IMR-90 (cell line): ENCODE data around the gene POLR3GL. TPM values are rescaled to one million over a fixed set of nuclear protein-coding genes. Genes with fewer than 3 reads are reported as not detected.

Source experiments
- ATAC-seq: fragments of 200-7000 bp; cut with Tn5 transposase; 2 replicates; pipeline ENCODE4 v1.9.1; 2020; ENCODE audit warnings: low read depth, mild to moderate bottlenecking, moderate library complexity
- BruUV-seq: library from RNA; stranded (reverse); fragments of 400-500 nt; replicated peaks from 2 replicates; lab custom pipeline; 2021; lab: Mats Ljungman, UMichigan
- CTCF ChIA-PET: fragments of 300-600 bp; formaldehyde crosslinking; extraction: SDS; loops from one replicate; lab custom pipeline; 2021; ENCODE audit warnings: antibody characterized with exemption; lab: Yijun Ruan, JAX
- POLR2A ChIA-PET: fragments of 300-600 bp; sonication (Branson Sonifier 250); formaldehyde crosslinking; loops from one replicate; lab custom pipeline; 2022; ENCODE audit warnings: antibody characterized with exemption; ENCODE audit not compliant: unreplicated experiment; lab: Charles Lee
- DNase-seq: peaks from one replicate; pipeline ENCODE4 v3.0.0; 2013
- H2AFZ ChIP-seq: replicated peaks from 2 replicates; pipeline ENCODE3; 2013; ENCODE audit warnings: low read length, mild to moderate bottlenecking; ENCODE audit not compliant: poor library complexity
- H2AK5ac ChIP-seq: 2 replicates; pipeline ENCODE4 v1.6.1; 2013; ENCODE audit warnings: low read depth, low read length, inconsistent platforms
- H2AK9ac ChIP-seq: replicated peaks from 2 replicates; pipeline ENCODE3; 2013; ENCODE audit warnings: mild to moderate bottlenecking, low read depth, low read length, moderate library complexity; ENCODE audit not compliant: poor library complexity
- H2BK120ac ChIP-seq: 2 replicates; pipeline ENCODE4 v1.6.1; 2013; ENCODE audit warnings: low read depth, low read length, inconsistent platforms
- H2BK15ac ChIP-seq: 3 replicates; pipeline ENCODE4 v1.6.1; 2013; ENCODE audit warnings: low read depth, low read length, inconsistent platforms
- H2BK20ac ChIP-seq: 2 replicates; pipeline ENCODE4 v1.6.1; 2013; ENCODE audit warnings: low read depth, mild to moderate bottlenecking, inconsistent platforms, low read length, moderate library complexity
- H2BK5ac ChIP-seq: 2 replicates; pipeline ENCODE4 v1.6.1; 2013; ENCODE audit warnings: mild to moderate bottlenecking, low read depth, low read length, inconsistent platforms; ENCODE audit not compliant: poor library complexity, severe bottlenecking
- H3K14ac ChIP-seq: replicated peaks from 2 replicates; pipeline ENCODE4 v1.6.1; 2013; ENCODE audit warnings: low read depth, low read length, inconsistent platforms
- H3K18ac ChIP-seq: 2 replicates; pipeline ENCODE4 v1.6.1; 2013; ENCODE audit warnings: low read depth, low read length, control low read depth
- H3K23ac ChIP-seq: 2 replicates; pipeline ENCODE4 v1.6.1; 2013; ENCODE audit warnings: low read depth, low read length, inconsistent platforms
- H3K27ac ChIP-seq: 2 replicates; pipeline ENCODE4 v1.5.1; 2013; ENCODE audit warnings: mild to moderate bottlenecking, control low read depth, low read length; ENCODE audit not compliant: insufficient read depth
- H3K27me3 ChIP-seq: 2 replicates; pipeline ENCODE4 v1.6.1; 2013; ENCODE audit warnings: low read length; ENCODE audit not compliant: control insufficient read depth, insufficient read depth
- H3K36me3 ChIP-seq: 2 replicates; pipeline ENCODE4 v1.6.1; 2013; ENCODE audit warnings: low read length, mixed read lengths; ENCODE audit not compliant: control insufficient read depth, insufficient read depth
- H3K4ac ChIP-seq: 2 replicates; pipeline ENCODE4 v1.6.1; 2013; ENCODE audit warnings: low read depth, low read length, inconsistent platforms
- H3K4me1 ChIP-seq: 2 replicates; pipeline ENCODE4 v1.6.1; 2013; ENCODE audit warnings: low read length, mixed read lengths; ENCODE audit not compliant: control insufficient read depth, insufficient read depth
- H3K4me2 ChIP-seq: 2 replicates; pipeline ENCODE4 v1.6.1; 2013; ENCODE audit warnings: low read depth, mild to moderate bottlenecking, control low read depth, low read length, moderate library complexity
- H3K4me3 ChIP-seq: 2 replicates; pipeline ENCODE4 v1.5.1; 2013; ENCODE audit warnings: low read depth, mild to moderate bottlenecking, control low read depth, low read length, moderate library complexity; ENCODE audit not compliant: insufficient read depth
- H3K56ac ChIP-seq: 2 replicates; pipeline ENCODE4 v1.6.1; 2013; ENCODE audit warnings: low read length, inconsistent platforms; ENCODE audit not compliant: insufficient read depth; ENCODE audit errors: extremely low read depth
- H3K79me1 ChIP-seq, 2 experiments: 2 replicates each; pipeline ENCODE4 v1.6.1; 2013; ENCODE audit warnings: low read length in 2 of 2, inconsistent platforms in 1 of 2, low read depth in 1 of 2
- H3K9ac ChIP-seq: 2 replicates; pipeline ENCODE4 v1.6.1; 2013; ENCODE audit warnings: low read depth, low read length, control low read depth
- H3K9me1 ChIP-seq: 2 replicates; pipeline ENCODE4 v1.6.1; 2013; ENCODE audit warnings: low read length, inconsistent platforms; ENCODE audit not compliant: insufficient read depth
- H3K9me3 ChIP-seq: 2 replicates; pipeline ENCODE4 v1.6.1; 2013; ENCODE audit warnings: low read length; ENCODE audit not compliant: control insufficient read depth, insufficient read depth
- H4K20me1 ChIP-seq: 2 replicates; pipeline ENCODE4 v1.6.1; 2013; ENCODE audit warnings: low read length, inconsistent platforms; ENCODE audit not compliant: insufficient read depth
- H4K5ac ChIP-seq: 2 replicates; pipeline ENCODE4 v1.6.1; 2013; ENCODE audit warnings: mild to moderate bottlenecking, low read depth, low read length, control low read depth
- H4K8ac ChIP-seq, 2 experiments: 2 replicates each; pipeline ENCODE4 v1.6.1; 2013; ENCODE audit warnings: low read depth in 2 of 2, low read length in 2 of 2, control low read depth in 1 of 2, inconsistent platforms in 1 of 2
- H4K91ac ChIP-seq: 2 replicates; pipeline ENCODE4 v1.6.1; 2013; ENCODE audit warnings: low read depth, low read length, inconsistent platforms; ENCODE audit not compliant: insufficient read depth
- BHLHE40 ChIP-seq: fragments of 150-350 bp; IDR thresholded peaks from 2 replicates; pipeline ENCODE4 v1.6.1; 2016; ENCODE audit warnings: mild to moderate bottlenecking, low read depth, low read length
- CEBPB ChIP-seq: IDR thresholded peaks from 2 replicates; pipeline ENCODE4 v1.6.1; 2012; ENCODE audit warnings: low read depth, low read length, improper control_type of control experiment
- CHD1 ChIP-seq: IDR thresholded peaks from 2 replicates; pipeline ENCODE4 v1.6.1; 2012; ENCODE audit warnings: low read depth, low read length, improper control_type of control experiment
- CTCF ChIP-seq: conservative IDR thresholded peaks from 2 replicates; pipeline ENCODE4 v1.5.1; 2012; ENCODE audit warnings: mild to moderate bottlenecking, low read depth, low read length, improper control_type of control experiment
- ELK1 ChIP-seq: fragments of 150-350 bp; IDR thresholded peaks from 2 replicates; pipeline ENCODE4 v1.6.1; 2016; ENCODE audit warnings: low read depth, mild to moderate bottlenecking, low read length, moderate library complexity, borderline replicate concordance
- MAFK ChIP-seq: IDR thresholded peaks from 2 replicates; pipeline ENCODE4 v1.6.1; 2012; ENCODE audit warnings: low read depth, low read length, improper control_type of control experiment
- MAZ ChIP-seq: IDR thresholded peaks from 2 replicates; pipeline ENCODE4 v1.6.1; 2012; ENCODE audit warnings: low read depth, mild to moderate bottlenecking, low read length, improper control_type of control experiment, moderate library complexity, borderline replicate concordance
- MXI1 ChIP-seq: IDR thresholded peaks from 2 replicates; pipeline ENCODE4 v1.6.1; 2012; ENCODE audit warnings: low read depth, mild to moderate bottlenecking, low read length, moderate library complexity, borderline replicate concordance
- NFE2L2 ChIP-seq: fragments of 150-350 bp; IDR thresholded peaks from 2 replicates; pipeline ENCODE4 v1.6.1; 2016; ENCODE audit warnings: low read depth, mild to moderate bottlenecking, low read length
- POLR2A ChIP-seq: IDR thresholded peaks from 2 replicates; pipeline ENCODE4 v1.6.1; 2012; ENCODE audit warnings: mild to moderate bottlenecking, low read depth, low read length
- RAD21 ChIP-seq: IDR thresholded peaks from 2 replicates; pipeline ENCODE4 v1.6.1; 2012; ENCODE audit warnings: low read length, improper control_type of control experiment
- SMC3 ChIP-seq: fragments of 150-350 bp; IDR thresholded peaks from 2 replicates; pipeline ENCODE4 v1.6.1; 2016; ENCODE audit warnings: low read depth, mild to moderate bottlenecking, antibody characterized with exemption, low read length, moderate library complexity
- USF2 ChIP-seq: fragments of 150-350 bp; IDR thresholded peaks from 2 replicates; pipeline ENCODE4 v1.6.1; 2017; ENCODE audit warnings: mild to moderate bottlenecking, antibody characterized with exemption, low read length, low read depth
- WGBS, 2 experiments: methylation state at CpG; one replicate each; pipeline versions ENCODE4 v1.1.5 to v1.1.7; 2013; ENCODE audit warnings: missing lambda C conversion rate in 2 of 2; ENCODE audit not compliant: insufficient read length in 1 of 2; ENCODE audit errors: extremely low coverage in 2 of 2; 5-methylcytosine and 5-hydroxymethylcytosine counted together
- dilution Hi-C: fragments of 300-500 bp; cut with HindIII; formaldehyde crosslinking; loops from one replicate; pipeline ENCODE4 v1.14.3; 2018; ENCODE audit warnings: low sequenced_read_pairs; ENCODE audit not compliant: unreplicated experiment
- in situ Hi-C: fragments of 300-500 bp; cut with MboI; formaldehyde crosslinking; loops from 3 replicates; pipeline ENCODE4 v1.14.3; 2019; ENCODE audit warnings: low sequenced_read_pairs, inconsistent platforms, mixed read lengths
- intact Hi-C: fragments of 100-400 bp; cut with micrococcal nuclease; formaldehyde crosslinking; loops from 2 replicates; pipeline ENCODE4 v1.10.0; 2022
- polyA plus RNA-seq, 3 experiments: library from polyadenylated mRNA; depleted of rRNA; stranded (reverse); fragments of >200 nt; gene quantifications; 2 replicates each; pipeline ENCODE4 v1.2.3, GENCODE V29; 2012; ENCODE audit warnings: low replicate concordance in 1 of 3
- total RNA-seq: library from RNA; depleted of rRNA; stranded (reverse); fragments of >200 nt; gene quantifications from 2 replicates; pipeline ENCODE4 v1.2.3, GENCODE V29; 2012

POLR3GL gene
- total and polyA plus RNA-seq, 2 of the 4 experiments (the other 2 are of a cell fraction), result 7.9 to 16.3 TPM

- peaks cover 12% of the 10 kb centered on the region for H3K4me1 ChIP-seq
- H3K14ac ChIP-seq, result no peak overlapping the region
- peaks cover 13% of the 10 kb centered on the region for H3K36me3 ChIP-seq
- no peak overlapping the region for H3K23ac ChIP-seq
- H2AK9ac ChIP-seq, result no peak overlapping the region
- no peak overlapping the region for H2BK20ac ChIP-seq
- in situ Hi-C loops, result no loop called here
- H2BK120ac ChIP-seq, result no peak overlapping the region
- no peak overlapping the region for H2BK5ac ChIP-seq
- H3K56ac ChIP-seq, result no peak overlapping the region
- no peak overlapping the region for H4K8ac ChIP-seq
- H2BK15ac ChIP-seq, result no peak overlapping the region
- no peak overlapping the region for H3K18ac ChIP-seq
- peaks cover 16 to 20% of the 10 kb centered on the region in 2 experiments for H3K79me1 ChIP-seq
- H3K4ac ChIP-seq, result no peak overlapping the region
- DNase-seq (no peak), ATAC-seq (no peak)
- peaks cover 13% of the 10 kb centered on the region for H3K9me1 ChIP-seq
- ChIA-PET POLR2A (interaction anchor here (1.9 kb wide), 1 partner anchor 11 kb away, joined by 11 read pairs; no protein-coding TSS in a partner anchor), CTCF (no interaction called here)
- dilution Hi-C loops, result no loop called here
- no peak overlapping the region for H4K91ac ChIP-seq
- H2AFZ ChIP-seq, result no peak overlapping the region
- TF ChIP-seq USF2, result no peak
- TF ChIP-seq RAD21, result no peak
- TF ChIP-seq MAFK, result no peak
- no peak for TF ChIP-seq NFE2L2
- no peak for TF ChIP-seq CHD1
- no peak for TF ChIP-seq POLR2A
- TF ChIP-seq SMC3, result no peak
- TF ChIP-seq CTCF, result no peak
- no peak for TF ChIP-seq MAZ
- no peak for TF ChIP-seq MXI1
- TF ChIP-seq ELK1, result no peak
- TF ChIP-seq CEBPB, result no peak
- no peak for TF ChIP-seq BHLHE40
- H3K27ac ChIP-seq, result no peak overlapping the region
- H3K9ac ChIP-seq, result no peak overlapping the region
- H3K9me3 ChIP-seq, result no peaks in the 10 kb centered on the region
- no peak overlapping the region for H3K4me3 ChIP-seq
- peaks cover 12% of the 10 kb centered on the region; the same call in 1 of the 2 replicates for H4K20me1 ChIP-seq
- no TSS peak for BruUV-seq
- WGBS, 2 experiments, result 81 to 100% methylated on average over 1 to 5 of the region's 7 CpGs
- no peak overlapping the region for H3K4me2 ChIP-seq
- intact Hi-C loops, result no loop called here
- no peak overlapping the region for H4K5ac ChIP-seq
- no peak overlapping the region for H2AK5ac ChIP-seq
- no peaks in the 10 kb centered on the region for H3K27me3 ChIP-seq
Observed at GRCh38 chr1:145990249-145990855, 25.9 kb downstream of the POLR3GL start.
